ENCODE measurements around the gene LAMA3. TPM values are rescaled to one million over a fixed set of nuclear protein-coding genes. Genes with fewer than 3 reads are reported as not detected.

The LAMA3 gene
- total RNA-seq, 1 experiment from 2014 or later: 34.6 TPM

DNA sequence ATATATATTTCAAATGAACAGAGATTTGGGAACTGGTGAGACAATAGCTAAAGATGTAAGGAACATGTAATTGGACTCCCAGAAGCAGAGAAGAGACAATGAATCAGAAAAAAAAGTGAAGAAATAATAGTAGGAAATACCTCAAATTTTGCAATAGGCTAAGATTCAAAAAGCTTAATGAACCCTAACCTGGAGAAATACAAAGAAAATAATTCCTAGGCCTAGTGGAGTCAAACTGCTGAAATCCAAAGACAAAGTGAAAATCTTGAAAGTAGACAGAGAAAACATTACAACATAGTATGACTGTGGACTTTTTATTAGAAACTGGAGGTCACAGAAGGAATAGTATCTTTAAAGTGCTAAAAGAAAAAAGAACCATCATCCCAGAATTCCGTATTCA is 76.7 kb downstream of the LAMA3 start:
- CTCF ChIA-PET: no interaction called here
- H3K4me1 ChIP-seq: no peaks in the 10 kb centered on the region
- Mint-ChIP-seq H3K36me3 (ENCODE audit: insufficient read depth, unreplicated experiment) (peaks cover 37% of the 10 kb centered on the region), H3K4me1 (ENCODE audit: low read depth, unreplicated experiment) (no peaks in the 10 kb centered on the region), H3K4me3 (ENCODE audit: unreplicated experiment) (no peak overlapping the region), H3K27me3 (ENCODE audit: insufficient read depth, unreplicated experiment) (no peaks in the 10 kb centered on the region), H3K9me3 (ENCODE audit: unreplicated experiment) (no peaks in the 10 kb centered on the region), H3K27ac (ENCODE audit: unreplicated experiment) (no peak overlapping the region)
- no peaks in the 10 kb centered on the region for H3K9me3 ChIP-seq
- DNase-seq: no peak
- no peaks in the 10 kb centered on the region for H3K36me3 ChIP-seq (ENCODE audit: control insufficient read depth, insufficient read depth, low read length)
- no peaks in the 10 kb centered on the region for H3K27me3 ChIP-seq (replicated peaks; ENCODE audit: control insufficient read depth, insufficient read depth, low read length)
- intact Hi-C loops (cut with micrococcal nuclease; ENCODE audit: unreplicated experiment): no loop called here
- POLR2A ChIA-PET: no interaction called here
- TF ChIP-seq, protein P1, sequence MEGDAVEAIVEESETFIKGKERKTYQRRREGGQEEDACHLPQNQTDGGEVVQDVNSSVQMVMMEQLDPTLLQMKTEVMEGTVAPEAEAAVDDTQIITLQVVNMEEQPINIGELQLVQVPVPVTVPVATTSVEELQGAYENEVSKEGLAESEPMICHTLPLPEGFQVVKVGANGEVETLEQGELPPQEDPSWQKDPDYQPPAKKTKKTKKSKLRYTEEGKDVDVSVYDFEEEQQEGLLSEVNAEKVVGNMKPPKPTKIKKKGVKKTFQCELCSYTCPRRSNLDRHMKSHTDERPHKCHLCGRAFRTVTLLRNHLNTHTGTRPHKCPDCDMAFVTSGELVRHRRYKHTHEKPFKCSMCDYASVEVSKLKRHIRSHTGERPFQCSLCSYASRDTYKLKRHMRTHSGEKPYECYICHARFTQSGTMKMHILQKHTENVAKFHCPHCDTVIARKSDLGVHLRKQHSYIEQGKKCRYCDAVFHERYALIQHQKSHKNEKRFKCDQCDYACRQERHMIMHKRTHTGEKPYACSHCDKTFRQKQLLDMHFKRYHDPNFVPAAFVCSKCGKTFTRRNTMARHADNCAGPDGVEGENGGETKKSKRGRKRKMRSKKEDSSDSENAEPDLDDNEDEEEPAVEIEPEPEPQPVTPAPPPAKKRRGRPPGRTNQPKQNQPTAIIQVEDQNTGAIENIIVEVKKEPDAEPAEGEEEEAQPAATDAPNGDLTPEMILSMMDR (IDR thresholded peaks at IDR 0.05; ENCODE audit: insufficient read depth in 1 of 2, low read depth in 1 of 2, low read length in 1 of 2, severe bottlenecking in 1 of 2, unreplicated experiment in 1 of 2): no peak
- no TSS peak for BruUV-seq (replicated peaks)
- H3K4me3 ChIP-seq (ENCODE audit: low read depth, low read length): no peak overlapping the region

DNA sequence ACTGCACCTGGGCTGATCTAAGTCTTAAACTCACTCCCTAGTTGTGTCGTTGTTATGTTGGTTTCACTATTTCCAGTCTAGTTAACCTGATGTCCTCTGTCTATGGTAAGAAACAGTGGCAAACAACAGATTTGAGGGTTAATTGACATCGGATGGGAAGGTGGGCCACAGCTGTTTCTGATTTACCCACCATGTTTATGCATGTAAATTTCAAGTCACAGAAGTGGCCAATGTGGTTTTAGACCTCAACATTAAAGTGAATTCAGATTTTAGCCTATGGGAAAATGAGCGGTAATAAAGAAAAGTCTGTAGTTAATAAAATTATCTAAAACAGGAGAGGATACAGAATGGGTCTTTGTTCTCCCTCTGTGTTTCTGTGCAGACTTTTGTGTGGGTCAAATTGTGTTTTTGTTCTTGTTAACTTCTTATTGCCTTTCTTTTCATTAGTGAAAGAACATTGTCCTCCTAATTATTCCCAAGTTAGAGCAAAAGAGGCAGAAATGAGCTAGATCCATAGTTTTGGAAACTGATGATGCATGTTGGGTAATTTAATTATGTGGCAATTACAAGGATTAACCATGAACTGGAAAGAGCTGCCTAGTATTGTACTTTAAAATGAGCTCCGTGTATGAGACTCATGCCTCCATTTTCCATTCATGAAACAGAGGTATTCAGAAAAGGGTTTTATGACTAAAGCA is 83.2 kb downstream of the LAMA3 start:
- Mint-ChIP-seq H3K27ac (ENCODE audit: unreplicated experiment) (no peak overlapping the region), H3K27me3 (ENCODE audit: insufficient read depth, unreplicated experiment) (no peaks in the 10 kb centered on the region), H3K4me1 (ENCODE audit: low read depth, unreplicated experiment) (no peaks in the 10 kb centered on the region), H3K36me3 (ENCODE audit: insufficient read depth, unreplicated experiment) (peaks cover 13% of the 10 kb centered on the region), H3K9me3 (ENCODE audit: unreplicated experiment) (no peaks in the 10 kb centered on the region), H3K4me3 (ENCODE audit: unreplicated experiment) (no peak overlapping the region)
- Histone ChIP-seq H3K27me3 (replicated peaks; ENCODE audit: control insufficient read depth, insufficient read depth, low read length) (no peaks in the 10 kb centered on the region), H3K36me3 (ENCODE audit: control insufficient read depth, insufficient read depth, low read length) (no peaks in the 10 kb centered on the region), H3K4me3 (ENCODE audit: low read depth, low read length) (no peak overlapping the region), H3K4me1 (no peaks in the 10 kb centered on the region), H3K9me3 (no peaks in the 10 kb centered on the region)
- no peak for DNase-seq
- intact Hi-C loops (cut with micrococcal nuclease; ENCODE audit: unreplicated experiment): no loop called here
- ChIA-PET POLR2A (no interaction called here), CTCF (no interaction called here)
- TF ChIP-seq, protein P1 (IDR thresholded peaks at IDR 0.05; ENCODE audit: insufficient read depth in 1 of 2, low read depth in 1 of 2, low read length in 1 of 2, severe bottlenecking in 1 of 2, unreplicated experiment in 1 of 2): no peak
- no TSS peak for BruUV-seq (replicated peaks)

DNA sequence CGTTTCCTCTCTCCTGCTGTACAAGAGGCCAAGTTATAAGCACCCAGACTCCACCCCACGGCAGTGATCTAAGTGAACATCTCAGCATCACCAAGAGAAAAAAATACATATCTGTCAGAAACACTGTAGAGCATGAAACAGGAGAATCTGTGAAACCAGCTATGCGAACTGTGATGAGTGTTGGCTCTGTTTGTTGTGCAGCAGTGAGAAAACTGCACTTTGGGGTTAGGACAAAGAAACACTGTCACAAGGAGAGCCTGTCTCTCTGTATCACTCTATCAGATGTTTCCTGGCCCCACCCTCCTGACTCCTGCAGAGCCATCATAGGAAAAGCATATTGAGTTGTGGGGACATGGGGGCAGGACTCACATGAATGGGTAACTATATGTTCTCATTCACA is 87.1 kb downstream of the LAMA3 start:
- peaks cover 9% of the 10 kb centered on the region for H3K4me1 Mint-ChIP-seq (ENCODE audit: low read depth, unreplicated experiment)
- no TSS peak for BruUV-seq (replicated peaks)
- H3K27ac Mint-ChIP-seq (ENCODE audit: unreplicated experiment): no peak overlapping the region
- no peaks in the 10 kb centered on the region for H3K27me3 Mint-ChIP-seq (ENCODE audit: insufficient read depth, unreplicated experiment)
- H3K36me3 Mint-ChIP-seq (ENCODE audit: insufficient read depth, unreplicated experiment): peaks cover 18% of the 10 kb centered on the region
- ChIA-PET POLR2A (no interaction called here), CTCF (no interaction called here)
- TF ChIP-seq, protein P1 (IDR thresholded peaks at IDR 0.05; ENCODE audit: insufficient read depth in 1 of 2, low read depth in 1 of 2, low read length in 1 of 2, severe bottlenecking in 1 of 2, unreplicated experiment in 1 of 2): no peak
- no peaks in the 10 kb centered on the region for H3K36me3 ChIP-seq (ENCODE audit: control insufficient read depth, insufficient read depth, low read length)
- no peaks in the 10 kb centered on the region for H3K4me1 ChIP-seq
- no peaks in the 10 kb centered on the region for H3K9me3 ChIP-seq
- intact Hi-C loops (cut with micrococcal nuclease; ENCODE audit: unreplicated experiment): no loop called here
- DNase-seq: no peak
- H3K27me3 ChIP-seq (replicated peaks; ENCODE audit: control insufficient read depth, insufficient read depth, low read length): no peaks in the 10 kb centered on the region
- no peak overlapping the region for H3K4me3 Mint-ChIP-seq (ENCODE audit: unreplicated experiment)
- H3K4me3 ChIP-seq (ENCODE audit: low read depth, low read length): no peak overlapping the region
- no peaks in the 10 kb centered on the region for H3K9me3 Mint-ChIP-seq (ENCODE audit: unreplicated experiment)
